Measurements from ENCODE around the gene SMARCA2.

GRCh38 chr9:2161661-2162060, 146.5 kb downstream of the SMARCA2 start:
- no peak for TF ChIP-seq CTCF (IDR thresholded peaks at IDR 0.05)
- no peak for TF ChIP-seq POLR2A (IDR thresholded peaks at IDR 0.05)

Data from testis (tissue), 2 donors.